Frontal cortex (tissue), 4 donors: ENCODE data around the gene ETV5. TPM values are rescaled to one million over a fixed set of nuclear protein-coding genes. Genes with fewer than 3 reads are reported as not detected.
"Not testable (repeated sequence)": the region's sequence is repeated elsewhere in the genome, so short reads cannot be mapped to it uniquely, and the experiment has no call there.

Source experiments
- DNase-seq, 2 donors: peaks; one replicate each; pipeline ENCODE4 v3.0.0; 2012; ENCODE audit warnings: low spot score in 2 of 2
- FAIRE-seq: peaks from 2 replicates; lab custom pipeline; 2012; peaks lifted over from hg19 to GRCh38; lab: Jason Lieb, UNC
- total RNA-seq: library from RNA; depleted of rRNA; stranded (reverse); fragments of >200 nt; gene quantifications from one replicate; pipeline ENCODE4 v1.2.3, GENCODE V29; 2014
- donor health status: control.
- donor health status: control.
- donor health status: control.

Gene ETV5
- total RNA-seq, 1 donor from 2014 or later, result 25.7 TPM

DNA sequence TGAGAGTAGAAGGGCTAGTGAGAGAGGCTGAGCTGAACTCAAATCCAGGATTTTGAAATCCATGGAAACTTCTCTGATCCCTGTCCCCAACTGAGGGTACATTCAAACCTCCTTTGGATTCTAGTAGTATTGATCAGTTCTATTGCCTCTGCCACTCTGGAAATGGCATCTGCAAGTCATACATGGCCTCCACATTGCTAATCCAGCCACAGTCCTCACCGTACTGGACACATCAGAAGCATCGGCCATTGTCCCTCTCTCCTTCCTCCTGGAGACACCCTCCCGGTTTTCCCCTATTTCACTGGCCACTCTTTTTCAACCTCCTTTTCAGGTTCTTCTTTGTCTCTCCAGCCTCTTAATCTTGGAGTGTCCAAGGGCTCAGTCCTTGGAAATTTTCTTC, 66.9 kb downstream of the ETV5 start:
- no peak for DNase-seq
- FAIRE-seq, result no peak

DNA sequence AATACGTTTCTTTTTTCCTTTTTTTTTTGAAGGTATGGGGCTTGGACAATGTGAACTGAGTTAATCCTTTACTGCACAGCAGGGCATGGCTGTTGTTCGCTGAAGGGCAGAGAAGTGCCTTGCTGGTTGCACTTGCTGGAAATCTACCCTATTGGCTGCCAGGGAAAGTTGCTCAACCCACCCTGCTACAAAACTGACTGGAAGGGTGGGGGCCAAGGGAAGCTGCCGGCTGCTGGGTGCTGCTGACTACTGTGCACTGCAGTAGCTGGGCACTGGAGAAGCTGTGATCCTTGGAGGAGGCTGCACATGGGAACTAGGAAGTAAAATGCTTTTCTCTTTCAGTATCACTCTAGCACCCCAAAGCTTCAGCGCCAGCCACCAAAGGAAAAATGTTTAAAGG, 70.5 kb downstream of the ETV5 start:
- no peak for DNase-seq
- FAIRE-seq, result no peak

DNA sequence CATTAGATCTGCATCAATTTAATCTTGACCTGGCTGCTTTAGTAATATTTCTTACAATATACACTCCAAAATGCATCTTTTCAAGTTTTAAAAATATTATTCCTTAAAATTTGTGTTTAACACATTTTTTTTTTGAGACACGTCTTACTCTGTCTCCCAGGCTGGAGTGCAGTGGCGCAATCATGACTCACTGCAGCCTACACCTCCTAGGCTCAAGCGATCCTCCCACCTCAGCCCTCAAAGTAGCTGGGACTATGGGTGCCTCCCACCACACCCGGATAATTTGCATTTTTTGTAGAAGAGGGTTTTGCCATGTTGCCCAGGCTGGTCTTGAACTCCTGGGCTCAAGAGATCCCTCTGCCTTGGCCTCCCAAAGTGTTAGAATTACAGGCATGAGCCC, 73.6 kb downstream of the ETV5 start:
- no peak for DNase-seq
- FAIRE-seq, result no peak

DNA sequence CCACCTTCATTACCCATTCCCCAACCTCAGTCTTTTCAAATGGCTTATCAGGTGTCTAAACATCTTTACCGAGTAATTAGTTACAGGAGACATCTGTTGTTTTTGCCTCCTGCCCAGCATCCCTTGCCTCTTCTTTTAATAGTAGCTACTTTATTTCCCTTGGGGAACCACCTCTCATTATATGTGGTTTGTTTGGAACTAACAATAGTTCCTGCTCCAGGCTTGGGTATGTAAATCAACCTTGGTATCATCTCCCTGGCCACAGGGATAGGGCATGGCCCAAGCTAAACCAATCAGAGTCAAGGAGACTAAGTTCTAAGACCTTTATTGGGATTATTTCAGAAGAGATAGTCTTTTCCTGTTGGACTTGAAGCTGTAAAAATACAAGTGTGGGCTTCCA, 76.6 kb downstream of the ETV5 start:
- FAIRE-seq (no peak), DNase-seq (no peak)

DNA sequence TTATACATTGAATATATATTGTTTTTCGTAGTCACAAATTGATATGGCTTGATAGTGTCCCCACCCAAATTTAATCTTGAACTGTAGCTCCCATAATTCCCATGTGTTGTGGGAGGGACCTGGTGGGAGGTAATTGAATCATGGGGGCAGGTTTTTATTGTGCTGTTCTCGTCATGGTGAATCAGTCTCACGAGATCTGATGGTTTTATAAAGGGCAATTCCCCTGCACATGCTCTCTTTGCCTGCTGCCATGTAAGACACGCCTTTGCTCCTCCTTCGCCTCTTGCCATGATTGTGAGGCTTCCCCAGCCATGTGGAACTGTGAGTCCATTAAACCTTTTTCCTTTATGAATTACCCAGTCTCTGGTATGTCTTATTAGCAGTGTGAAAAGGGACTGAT, 82.9 kb downstream of the ETV5 start:
- FAIRE-seq, DNase-seq: not testable (repeated sequence)

DNA sequence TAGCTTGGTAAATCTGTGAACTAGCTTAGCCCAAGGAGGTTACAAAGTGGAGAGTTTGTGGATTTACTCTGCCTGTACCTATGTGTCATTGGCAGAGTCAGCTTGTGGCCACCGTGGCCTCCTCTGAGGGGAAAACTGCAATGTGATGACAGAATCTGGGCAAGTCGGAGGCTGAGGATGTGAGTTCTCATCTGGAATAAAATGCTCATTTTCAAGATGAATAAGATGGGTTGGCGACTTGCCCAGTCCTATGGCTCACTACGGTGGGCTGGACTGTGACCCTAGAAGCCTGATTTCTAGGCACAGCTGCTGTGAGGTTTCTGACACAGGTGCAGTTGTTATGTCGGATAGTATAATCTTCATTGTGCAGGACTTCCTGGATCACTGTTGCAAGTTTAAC, 83.7 kb downstream of the ETV5 start:
- no peak for FAIRE-seq
- DNase-seq, result no peak

DNA sequence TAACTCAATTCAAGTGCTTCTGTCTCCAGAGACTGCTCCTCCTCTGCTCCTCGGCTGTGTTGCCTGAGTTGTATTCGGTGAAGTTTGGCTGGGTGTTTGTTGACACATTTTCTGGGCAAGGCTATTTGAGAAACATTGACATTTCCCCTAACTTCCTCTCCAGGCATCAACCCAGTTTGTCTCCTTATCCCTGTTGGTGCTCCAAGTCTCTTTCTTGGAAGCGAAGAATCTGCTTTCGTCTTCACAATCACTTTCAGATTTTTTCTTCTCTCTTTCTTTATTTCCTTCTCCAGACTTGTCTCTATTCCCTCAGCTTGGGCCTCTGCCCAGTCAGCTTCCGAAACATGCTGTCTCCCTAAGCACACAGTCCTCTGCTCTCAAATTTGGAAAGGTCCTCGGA, 84.7 kb downstream of the ETV5 start:
- DNase-seq (no peak), FAIRE-seq (no peak)

DNA sequence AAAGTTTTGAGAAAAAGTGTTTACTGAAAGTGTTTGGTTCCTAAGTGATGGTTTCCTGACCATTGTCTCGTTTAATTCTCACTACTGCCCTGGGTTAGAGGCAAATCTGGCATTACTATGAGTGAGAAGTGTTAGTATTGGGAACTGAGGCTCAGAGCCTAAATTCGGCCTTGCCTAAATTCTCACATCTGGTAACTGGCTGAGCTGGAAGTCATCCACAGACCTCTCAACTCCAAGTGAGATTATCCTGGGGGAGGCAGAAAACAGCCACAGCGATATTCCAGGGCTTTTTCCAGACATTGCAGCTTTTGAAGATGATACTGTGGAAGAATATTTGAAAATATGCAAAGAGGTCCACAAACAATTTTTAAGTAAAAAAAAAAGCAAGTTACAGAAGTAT, 86.0 kb downstream of the ETV5 start:
- FAIRE-seq, result no peak
- DNase-seq, result no peak

DNA sequence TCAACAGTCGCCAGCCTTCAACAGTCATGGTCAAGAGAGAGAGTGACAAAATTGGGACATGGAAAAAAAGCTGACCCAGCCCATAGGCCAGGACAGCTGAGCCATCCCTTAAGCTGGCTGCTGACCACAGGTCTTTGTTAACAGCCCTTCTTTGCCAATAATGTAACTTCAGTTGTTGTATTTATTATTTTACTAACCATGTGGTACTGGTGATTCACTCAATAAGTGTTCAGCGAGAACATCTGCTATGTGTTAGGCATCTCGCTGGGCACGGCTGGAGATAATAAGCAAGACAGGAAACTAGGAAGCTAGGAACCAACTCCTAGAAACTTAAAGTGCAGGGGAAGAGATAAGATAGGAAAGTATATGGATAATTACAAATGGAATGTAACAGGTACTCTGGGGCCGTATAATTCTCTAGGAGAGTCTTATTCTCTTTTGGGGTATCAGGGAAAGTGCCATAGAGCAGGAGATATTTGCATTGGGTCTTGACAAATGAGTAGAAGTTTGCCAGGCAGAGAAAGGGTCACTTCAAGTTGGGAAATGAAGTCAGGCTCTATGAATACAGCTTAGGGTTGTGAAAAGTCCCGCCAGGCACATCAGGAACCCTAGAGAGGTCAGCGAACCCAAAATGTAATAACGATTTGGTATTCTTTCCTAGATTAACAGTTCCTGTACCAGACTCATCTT, 87.1 kb downstream of the ETV5 start:
- FAIRE-seq (no peak), DNase-seq (no peak)

DNA sequence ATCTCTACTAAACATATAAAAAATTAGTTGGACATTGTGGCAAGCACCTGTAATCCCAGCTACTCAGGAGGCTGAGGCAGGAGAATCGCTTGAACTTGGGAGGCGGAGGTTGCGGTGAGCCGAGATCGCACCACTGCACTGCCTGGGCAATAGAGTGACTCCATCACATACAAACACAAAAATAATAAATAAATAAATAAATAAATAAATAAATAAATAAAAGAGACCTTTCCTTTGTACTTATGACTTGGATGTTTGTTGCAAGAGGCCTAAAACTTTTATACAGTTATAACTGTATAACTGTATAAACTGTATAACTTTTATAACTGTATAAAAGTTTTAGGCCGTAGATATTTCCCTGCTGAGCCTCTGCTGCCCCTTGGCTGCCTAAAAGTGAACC, 87.6 kb downstream of the ETV5 start:
- DNase-seq, FAIRE-seq: not testable (repeated sequence)

DNA sequence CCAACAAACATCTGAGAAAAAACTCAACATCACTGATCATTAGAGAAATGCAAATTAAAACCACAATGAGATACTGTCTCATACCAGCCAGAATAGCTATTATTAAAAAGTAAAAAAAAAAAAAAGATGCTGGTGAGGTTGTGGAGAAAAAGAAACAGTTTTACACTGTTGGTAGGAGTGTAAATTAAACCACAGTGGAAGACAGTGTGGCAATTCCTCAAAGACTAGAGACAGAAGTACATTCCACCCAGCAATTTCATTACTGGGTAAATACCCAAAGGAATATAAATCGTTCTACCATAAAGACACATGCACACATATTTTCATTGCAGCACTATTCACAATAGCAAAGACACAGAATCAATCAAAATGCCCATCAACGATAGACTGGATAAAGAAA, 89.6 kb downstream of the ETV5 start:
- FAIRE-seq, DNase-seq: not testable (repeated sequence)

DNA sequence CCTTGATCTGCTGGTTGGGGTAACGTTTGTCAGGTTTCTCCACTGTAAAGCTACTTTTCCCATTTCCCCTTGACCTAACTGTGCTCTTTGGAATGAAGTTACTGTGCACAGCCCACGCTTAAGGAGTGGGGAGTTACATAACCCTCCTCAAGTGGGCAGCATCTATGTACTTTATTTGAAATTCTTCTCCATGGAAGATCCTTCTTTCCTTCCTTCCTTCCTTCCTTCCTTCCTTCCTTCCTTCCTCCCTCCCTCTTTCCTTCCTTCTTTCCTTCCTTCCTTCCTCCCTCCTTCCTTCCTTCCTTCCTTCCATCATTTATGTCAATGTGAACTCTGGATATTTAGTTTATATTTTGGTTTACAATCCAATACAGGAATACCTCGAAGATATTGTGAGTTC, 94.0 kb downstream of the ETV5 start:
- DNase-seq (no peak), FAIRE-seq (no peak)

DNA sequence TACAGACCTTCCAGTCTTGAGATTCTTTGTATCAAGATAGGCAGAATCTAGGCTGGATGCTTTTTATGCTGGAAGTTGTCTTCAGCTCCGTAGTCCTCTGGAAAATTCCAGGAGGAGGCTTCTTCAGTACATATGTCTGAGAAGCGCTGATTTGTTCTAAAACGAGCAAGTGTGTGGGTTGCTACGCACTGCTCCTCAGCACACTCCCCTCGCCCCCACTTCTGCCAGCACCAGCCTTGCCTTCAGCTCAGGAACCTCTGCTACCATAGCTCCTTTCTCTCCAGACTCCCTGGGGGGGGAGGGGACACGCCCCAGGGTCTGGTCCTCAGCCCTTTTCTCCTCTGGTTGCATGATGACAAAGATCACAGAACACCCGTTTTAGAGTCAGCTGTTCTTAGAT, 95.6 kb downstream of the ETV5 start:
- DNase-seq, result no peak
- FAIRE-seq, result no peak

DNA sequence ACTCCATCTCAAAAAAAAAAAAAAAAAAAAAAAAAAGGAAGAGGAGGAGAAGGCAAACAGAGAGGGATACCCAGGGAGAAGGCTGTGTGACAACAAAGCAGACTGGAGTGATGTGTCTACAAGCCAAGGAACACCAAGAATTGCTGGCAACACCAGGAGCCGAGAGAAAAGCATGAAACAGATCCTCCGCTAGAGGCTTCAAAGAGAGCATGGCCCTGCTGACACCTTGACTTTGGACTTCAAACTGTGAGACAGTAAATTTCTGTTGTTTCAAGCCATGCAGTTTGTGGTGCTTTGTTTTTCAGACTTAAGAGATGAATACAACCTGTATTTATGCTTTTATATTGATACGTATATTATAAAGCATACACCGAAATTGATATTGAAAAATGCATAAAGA, 96.8 kb downstream of the ETV5 start:
- no peak for FAIRE-seq

DNA sequence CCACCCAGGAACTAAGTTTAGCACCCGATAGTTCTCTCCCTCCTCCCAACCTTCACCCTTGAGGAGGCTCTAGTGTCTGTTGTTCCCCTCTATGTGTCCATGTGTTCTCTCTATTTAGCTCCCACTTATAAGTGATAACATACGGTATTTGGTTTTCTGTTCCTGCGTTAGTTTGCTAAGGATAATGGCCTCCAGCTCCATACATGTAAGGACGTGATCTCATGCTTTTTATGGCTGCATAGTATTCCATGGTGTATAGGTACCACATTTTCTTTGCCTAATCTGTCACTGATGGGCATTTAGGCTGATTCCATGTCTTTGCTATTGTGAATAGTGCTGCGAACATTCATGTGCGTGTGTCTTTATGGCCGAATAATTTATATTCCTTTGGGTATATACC, 104.2 kb downstream of the ETV5 start:
- no peak for FAIRE-seq

More for the DNA sequence above, 96.8 kb downstream of the ETV5 start:
- no peak for DNase-seq

DNA sequence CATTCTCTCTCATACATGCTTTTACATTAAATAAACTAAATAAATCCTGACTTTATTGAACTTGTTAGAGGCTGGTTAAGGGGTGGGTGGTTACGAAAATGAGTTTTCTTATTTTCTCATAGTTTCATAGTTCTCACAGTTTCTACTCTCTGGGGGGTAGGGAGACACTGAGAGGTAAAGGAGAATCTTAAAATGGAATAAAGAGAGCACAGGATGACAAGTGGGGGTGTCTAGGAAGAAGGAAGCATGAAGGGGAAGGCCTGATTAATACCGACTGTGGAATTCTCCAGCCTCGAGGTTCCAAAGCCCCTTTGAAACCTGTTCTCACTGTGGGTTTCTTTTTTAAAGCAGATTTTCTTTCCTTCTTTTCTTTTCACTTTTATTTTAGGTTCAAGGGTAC, 104.7 kb downstream of the ETV5 start:
- FAIRE-seq, result no peak
- no peak for DNase-seq

More for the DNA sequence above, 104.2 kb downstream of the ETV5 start:
- no peak for DNase-seq

DNA sequence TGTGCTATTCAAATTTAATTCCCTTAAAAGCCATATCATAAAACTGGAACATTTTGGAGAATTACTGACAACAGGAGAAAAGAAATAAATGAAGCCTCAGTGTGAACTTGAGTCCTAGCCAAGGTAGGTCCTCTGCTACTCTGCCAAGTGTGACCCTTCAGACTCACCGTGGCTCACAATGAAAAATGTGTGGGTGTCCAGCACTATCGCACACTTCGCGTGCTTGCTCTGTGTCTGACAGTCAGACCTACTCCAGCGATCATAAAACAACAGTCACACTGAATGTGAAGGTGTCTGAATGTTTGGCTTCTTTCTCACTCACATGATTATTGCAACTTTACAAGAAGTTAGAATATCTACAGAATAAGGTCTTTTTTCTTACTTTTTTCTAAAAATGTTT, 105.3 kb downstream of the ETV5 start:
- DNase-seq, result no peak
- no peak for FAIRE-seq

DNA sequence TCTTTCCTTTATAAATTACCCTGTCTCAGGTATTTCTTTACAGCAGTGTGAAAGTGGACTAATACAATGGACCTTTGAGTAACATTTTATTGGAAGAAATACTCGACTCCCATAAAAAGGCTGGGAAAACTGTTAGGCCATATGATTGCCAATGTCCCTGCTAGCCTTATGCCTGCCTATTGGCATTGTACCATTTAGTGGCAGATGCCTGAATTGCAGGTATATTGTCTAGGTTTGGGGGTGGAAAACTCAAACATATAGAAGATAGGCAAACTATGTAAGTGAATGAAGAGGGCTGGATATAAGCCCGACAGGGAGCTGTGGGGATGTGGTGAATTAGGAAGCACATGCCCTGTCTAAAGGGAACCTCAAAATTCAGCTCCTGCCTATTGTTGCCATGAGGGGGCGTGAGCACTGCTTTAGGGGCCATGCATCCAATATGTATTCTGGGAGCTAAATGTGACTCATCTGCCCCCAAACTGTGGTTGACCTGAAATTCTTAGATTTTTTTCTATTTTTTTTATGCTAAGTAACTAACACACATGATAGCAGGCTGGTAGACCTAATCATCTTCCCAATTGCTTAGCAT, 105.9 kb downstream of the ETV5 start:
- FAIRE-seq (no peak), DNase-seq (no peak)

DNA sequence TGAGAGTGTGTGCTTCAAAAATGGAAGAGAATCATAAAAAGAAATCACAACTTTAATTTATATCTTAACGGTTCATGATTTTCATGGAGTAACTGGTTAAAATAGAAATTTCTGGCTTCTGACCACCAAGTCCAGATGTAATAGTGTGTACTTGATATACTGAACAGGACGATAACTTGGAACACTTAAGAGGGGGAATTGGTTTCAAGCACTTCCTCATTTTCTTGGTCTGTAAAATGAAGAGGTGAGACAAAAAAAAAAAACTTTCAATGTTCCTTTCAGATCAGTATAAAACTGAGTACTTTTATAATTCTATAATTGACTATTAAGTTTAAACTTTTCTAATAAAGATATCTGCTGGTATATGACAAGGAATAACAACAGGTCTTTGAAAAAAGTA, 107.0 kb downstream of the ETV5 start:
- no peak for DNase-seq
- FAIRE-seq, result no peak

DNA sequence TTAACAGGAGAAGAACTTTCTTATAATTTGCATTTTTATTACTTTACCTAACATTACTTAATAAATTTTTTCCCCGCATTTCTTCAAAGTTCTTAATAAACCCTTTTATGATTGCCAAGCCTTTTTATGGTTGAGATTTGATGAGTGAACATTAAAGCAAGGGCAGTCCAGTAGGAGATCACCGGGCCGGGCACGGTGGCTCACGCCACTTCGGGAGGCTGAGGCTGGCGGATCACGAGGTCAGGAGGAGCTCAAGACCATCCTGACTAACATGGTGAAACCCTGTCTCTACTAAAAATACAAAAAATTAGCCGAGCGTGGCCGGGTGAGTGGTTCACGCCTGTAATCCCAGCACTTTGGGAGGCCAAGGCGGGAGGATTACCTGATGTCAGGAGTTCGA, 109.7 kb downstream of the ETV5 start:
- FAIRE-seq, result no peak
- no peak for DNase-seq

DNA sequence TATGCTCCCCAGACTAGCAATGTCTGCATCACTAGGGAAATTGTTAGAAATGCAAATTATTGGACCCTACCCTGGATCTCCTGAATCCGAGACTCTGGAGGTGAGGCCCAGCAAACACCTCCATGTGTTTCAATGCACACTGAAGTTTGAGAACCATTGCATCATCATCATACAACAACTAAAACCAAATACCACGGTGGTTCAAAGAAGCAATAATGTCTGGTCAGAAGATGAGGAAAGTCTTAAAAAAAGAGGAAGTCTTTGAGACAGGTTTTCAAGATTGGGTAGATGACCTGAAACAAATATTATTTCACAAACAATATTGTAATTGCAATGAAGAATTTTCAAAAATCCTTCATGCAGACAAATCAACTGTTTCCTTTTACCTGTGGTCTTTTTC, 110.8 kb downstream of the ETV5 start:
- FAIRE-seq (no peak), DNase-seq (no peak)

DNA sequence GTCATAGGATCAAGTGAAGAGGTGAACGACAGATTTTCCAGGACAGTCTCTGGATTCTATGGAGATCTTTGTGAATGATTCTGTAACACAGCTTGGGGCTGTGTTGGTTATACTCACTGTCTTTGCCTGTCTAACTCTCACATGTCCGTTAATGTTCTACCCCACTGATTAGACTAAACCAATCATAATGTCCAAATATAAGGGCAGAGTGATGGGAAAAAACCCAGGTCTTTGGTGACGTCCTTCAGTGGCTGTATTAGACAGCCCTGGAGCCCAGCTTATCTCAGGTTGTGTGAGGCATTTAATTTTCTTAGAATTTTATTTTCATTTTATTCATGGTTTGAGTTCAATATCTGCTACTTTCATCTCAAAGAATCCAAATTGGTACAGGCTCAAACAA, 111.8 kb downstream of the ETV5 start:
- DNase-seq, result no peak
- no peak for FAIRE-seq
